Measurements from ENCODE around the gene KRT4. TPM values are rescaled to one million over a fixed set of nuclear protein-coding genes. Genes with fewer than 3 reads are reported as not detected.

The KRT4 gene
- total and polyA plus RNA-seq, 2 experiments from 2014 or later, result not detected

- H3K27ac ChIP-seq, result no peak overlapping the region
- TF ChIP-seq CTCF (IDR thresholded peaks at IDR 0.05; ENCODE audit: low read depth, low read length), result no peak
These were observed 4.5 kb upstream of the KRT4 start for GRCh38 chr12:52818388-52818787.

DNA sequence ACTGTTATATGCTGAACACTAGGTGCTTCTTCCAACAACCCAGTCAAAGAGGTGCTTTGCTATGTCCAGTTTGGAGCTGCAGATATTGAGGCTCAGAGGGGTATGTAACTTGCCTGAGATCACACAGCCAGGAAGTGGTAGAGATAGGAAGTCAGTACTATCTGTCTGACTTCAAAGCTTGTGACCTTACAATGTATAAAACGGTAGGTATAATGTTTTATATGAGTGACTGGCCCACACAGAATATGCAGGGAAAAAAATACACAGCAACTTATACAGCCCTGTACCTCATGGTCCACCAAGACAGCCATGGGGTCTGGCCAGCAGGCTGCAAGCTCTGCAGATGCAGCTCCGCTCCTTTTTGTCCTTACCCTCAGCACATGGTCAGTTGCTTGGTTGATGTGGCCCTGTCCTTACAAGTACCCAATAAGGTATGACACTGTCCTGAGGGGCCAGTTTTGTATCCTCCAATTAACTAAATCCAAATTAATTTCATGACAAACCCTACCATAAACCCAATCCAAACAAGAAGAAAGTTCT lies 3.9 kb upstream of the KRT4 start:
- Histone ChIP-seq H3K36me3 (no peaks in the 10 kb centered on the region), H3K27me3 (no peaks in the 10 kb centered on the region), H3K4me3 (no peak overlapping the region), H3K27ac (no peak overlapping the region), H3K4me1 (ENCODE audit: low read depth) (no peaks in the 10 kb centered on the region), H3K9me3 (ENCODE audit: low read depth) (no peaks in the 10 kb centered on the region)
- DNase-seq (ENCODE audit: low read depth in 1 of 2, low spot score in 1 of 2), result no peak
- TF ChIP-seq CTCF (IDR thresholded peaks at IDR 0.05; ENCODE audit: low read depth, low read length), result no peak

More at GRCh38 chr12:52818388-52818787, 4.5 kb upstream of the KRT4 start:
- Histone ChIP-seq H3K27me3 (no peaks in the 10 kb centered on the region), H3K4me1 (ENCODE audit: low read depth) (no peaks in the 10 kb centered on the region), H3K4me3 (no peak overlapping the region), H3K36me3 (no peaks in the 10 kb centered on the region), H3K9me3 (ENCODE audit: low read depth) (no peaks in the 10 kb centered on the region)
- no peak for DNase-seq (ENCODE audit: low read depth in 1 of 2, low spot score in 1 of 2)

DNA sequence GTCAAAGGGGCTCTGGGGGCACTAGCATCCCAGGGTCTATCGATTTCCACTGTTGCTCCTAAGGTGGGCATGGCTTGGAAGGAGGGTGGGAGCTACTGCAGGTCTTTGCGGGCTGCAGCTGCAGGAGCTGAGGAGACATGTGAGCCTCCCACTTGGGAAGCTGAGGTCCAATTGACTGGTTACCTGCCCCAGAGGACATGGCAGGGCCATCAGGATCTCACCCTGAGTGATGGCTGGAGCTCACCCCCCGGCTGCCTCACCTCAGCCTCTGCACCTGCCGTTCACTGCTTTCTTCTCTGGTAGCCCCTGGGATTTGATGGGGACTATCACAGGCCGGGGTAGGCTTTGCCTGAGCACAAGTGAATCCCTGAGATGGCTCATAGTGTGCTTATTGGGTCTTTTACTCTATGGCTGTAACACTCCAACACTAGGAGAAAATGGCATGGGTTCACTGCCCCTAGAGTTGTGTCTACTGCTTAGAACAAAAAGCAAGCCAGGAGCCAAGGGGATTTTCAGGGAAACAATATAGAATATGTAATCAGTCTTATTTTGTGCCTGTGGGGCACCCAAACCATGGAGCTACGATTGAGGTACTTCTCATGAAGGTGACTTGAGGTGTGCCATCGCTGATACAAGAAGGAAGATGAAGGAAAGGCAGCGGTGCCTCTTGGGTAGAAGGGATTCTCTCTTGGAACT lies 3.2 kb upstream of the KRT4 start:
- no peak for TF ChIP-seq CTCF (IDR thresholded peaks at IDR 0.05; ENCODE audit: low read depth, low read length)
- Histone ChIP-seq H3K4me3 (no peak overlapping the region), H3K27ac (no peak overlapping the region), H3K4me1 (ENCODE audit: low read depth) (no peaks in the 10 kb centered on the region), H3K36me3 (no peaks in the 10 kb centered on the region), H3K9me3 (ENCODE audit: low read depth) (no peaks in the 10 kb centered on the region), H3K27me3 (no peaks in the 10 kb centered on the region)
- no peak for DNase-seq (ENCODE audit: low read depth in 1 of 2, low spot score in 1 of 2)

- no peaks in the 10 kb centered on the region for H3K9me3 ChIP-seq (ENCODE audit: low read depth)
- no peaks in the 10 kb centered on the region for H3K36me3 ChIP-seq
- H3K4me3 ChIP-seq, result no peak overlapping the region
- TF ChIP-seq CTCF (IDR thresholded peaks at IDR 0.05; ENCODE audit: low read depth, low read length), result no peak
- no peak for DNase-seq (ENCODE audit: low read depth in 1 of 2, low spot score in 1 of 2)
- no peaks in the 10 kb centered on the region for H3K27me3 ChIP-seq
- no peaks in the 10 kb centered on the region for H3K4me1 ChIP-seq (ENCODE audit: low read depth)
- H3K27ac ChIP-seq, result no peak overlapping the region
These were observed 2.0 kb upstream of the KRT4 start for GRCh38 chr12:52815676-52816588.

DNA sequence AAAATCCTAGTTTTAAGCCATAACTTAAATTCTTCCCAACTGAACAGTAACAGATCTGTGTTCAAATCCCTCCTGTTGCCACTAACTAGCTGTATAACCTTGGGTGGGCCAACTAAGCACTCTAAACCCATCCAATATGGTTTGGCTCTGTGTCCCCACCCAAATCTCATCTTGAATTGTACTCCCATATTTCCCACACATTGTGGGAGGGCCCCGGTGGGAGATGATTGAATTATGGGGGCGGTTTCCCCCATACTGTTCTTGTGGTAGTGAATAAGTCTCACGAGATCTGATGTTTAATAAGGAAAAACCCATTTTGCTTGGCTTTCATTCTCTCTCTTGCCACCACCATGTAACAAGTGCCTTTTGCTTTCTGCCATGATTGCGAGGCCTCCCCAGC lies 1.2 kb upstream of the KRT4 start:
- Histone ChIP-seq H3K4me1 (ENCODE audit: low read depth) (no peaks in the 10 kb centered on the region), H3K27me3 (no peaks in the 10 kb centered on the region), H3K9me3 (ENCODE audit: low read depth) (no peaks in the 10 kb centered on the region), H3K4me3 (no peak overlapping the region), H3K27ac (no peak overlapping the region), H3K36me3 (no peaks in the 10 kb centered on the region)
- DNase-seq (ENCODE audit: low read depth in 1 of 2, low spot score in 1 of 2), result no peak
- no peak for TF ChIP-seq CTCF (IDR thresholded peaks at IDR 0.05; ENCODE audit: low read depth, low read length)
